EL (cell line): ENCODE results near the gene MCM3.

Experiments
- DNase-seq: peaks from one replicate; pipeline ENCODE4 v3.0.0-alpha.2; 2016

The MCM3 gene

GRCh38 chr6:52245425-52245824 lies 39.1 kb downstream of the MCM3 start:
- no peak for DNase-seq

DNA sequence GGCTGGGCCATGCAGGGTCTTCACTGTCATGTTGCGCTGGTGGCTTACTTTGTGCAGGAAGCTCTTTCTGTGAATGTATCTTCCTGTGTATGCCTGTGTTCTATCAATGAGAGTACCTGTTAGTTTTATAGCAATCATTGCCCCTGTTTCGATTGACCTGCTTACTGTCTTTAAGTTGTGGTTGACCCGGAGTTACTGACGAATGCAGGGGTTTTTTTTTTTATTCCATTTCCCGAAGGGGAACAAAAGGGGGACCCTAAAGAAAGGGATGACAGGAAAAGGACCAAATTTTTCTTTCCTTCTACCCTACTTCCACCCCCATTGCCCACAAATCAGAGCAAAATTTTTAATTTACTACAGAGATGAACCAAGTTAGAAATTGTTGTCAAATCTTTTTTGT lies 40.1 kb downstream of the MCM3 start, which contains the start of gene IL17F:
Gene IL17F (minus strand): TSS at position 101 of the 400 bp plus-strand sequence. CDS start 71 bp downstream, at position 30.
- DNase-seq = no peak

- DNase-seq = no peak
Measured at GRCh38 chr6:52243282-52243893, 41.2 kb downstream of the MCM3 start.

DNA sequence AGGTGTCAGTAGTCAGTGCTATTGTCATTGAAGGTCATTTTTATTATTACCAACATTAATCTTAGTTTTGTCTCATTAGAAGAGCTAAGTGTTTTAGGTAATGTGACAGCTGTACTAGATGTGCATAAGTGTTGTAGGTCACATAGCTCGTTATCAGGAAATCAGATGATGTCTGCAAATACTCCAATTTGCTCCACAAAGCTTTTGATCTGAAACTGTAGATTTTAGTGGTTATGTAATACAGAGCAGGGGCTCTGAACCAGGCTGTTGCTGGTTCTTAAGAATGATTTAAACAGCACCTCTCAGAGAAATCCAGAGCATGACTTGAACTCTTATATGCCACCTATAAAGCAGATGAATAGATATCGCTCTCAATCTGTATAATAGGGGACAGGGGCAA lies 42.7 kb downstream of the MCM3 start:
- no peak for DNase-seq

- peak; percentile 70 for DNase-seq
Measured at GRCh38 chr6:52233975-52234823, 50.3 kb downstream of the MCM3 start.

- DNase-seq = no peak
Measured at GRCh38 chr6:52233005-52233404, 51.5 kb downstream of the MCM3 start.

DNA sequence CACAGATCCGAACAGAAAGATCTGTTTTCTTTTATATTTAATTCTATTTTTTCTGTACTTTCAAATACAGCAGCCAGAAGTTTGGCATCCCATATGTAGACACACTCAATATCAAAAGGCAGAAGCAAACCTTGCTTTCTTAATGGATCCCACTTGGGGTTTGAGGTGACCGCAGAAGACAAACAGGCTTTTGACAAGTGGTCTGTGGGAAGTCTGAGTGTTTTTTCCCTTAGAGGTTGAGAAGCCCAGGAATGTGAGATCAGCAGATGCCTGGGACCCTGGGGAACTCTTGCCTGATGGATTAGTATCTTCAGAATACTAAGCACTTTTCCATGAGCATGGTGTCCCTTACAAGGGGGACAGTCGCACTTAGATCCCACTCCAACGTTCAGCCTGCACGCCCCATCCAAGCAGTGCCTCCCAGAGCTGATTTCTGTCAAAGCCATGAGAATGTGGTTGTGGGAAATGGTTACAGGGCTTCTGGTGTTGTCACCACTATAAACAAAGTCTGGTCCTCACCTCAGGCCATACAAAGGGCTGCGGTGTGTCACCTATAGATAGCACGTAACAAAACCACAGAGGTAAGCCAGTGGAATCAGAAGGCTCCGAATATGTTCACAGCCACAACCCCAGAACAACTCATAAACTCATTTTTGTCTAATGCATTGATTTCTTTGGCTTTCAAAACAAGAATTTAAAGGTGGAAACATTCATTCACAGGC lies 53.0 kb downstream of the MCM3 start:
- DNase-seq = no peak

GRCh38 chr6:52230685-52231084 lies 53.9 kb downstream of the MCM3 start:
- DNase-seq = no peak

- no peak for DNase-seq
Measured at GRCh38 chr6:52227495-52227894, 57.0 kb downstream of the MCM3 start.

- DNase-seq = no peak
Measured at GRCh38 chr6:52221302-52221701, 63.2 kb downstream of the MCM3 start.

DNA sequence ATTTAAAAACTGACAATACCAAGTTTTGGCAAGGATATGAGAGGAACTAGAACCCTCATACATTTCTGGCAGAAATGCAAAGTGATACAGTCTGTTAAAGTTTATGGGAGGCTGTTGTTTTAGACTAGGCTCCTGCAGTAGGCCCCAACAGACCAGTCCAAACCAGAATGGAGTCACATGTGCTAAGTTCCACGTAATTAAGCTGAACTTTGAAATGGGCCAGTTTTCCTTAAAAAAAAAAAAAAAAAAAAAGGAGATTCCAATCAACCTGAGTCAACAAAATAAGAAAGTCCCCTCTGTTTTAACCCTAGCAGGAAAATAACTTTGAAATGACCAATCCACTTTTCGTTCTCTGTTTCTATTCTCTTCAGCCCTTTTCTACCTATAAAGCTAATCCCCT lies 66.8 kb downstream of the MCM3 start:
- no peak for DNase-seq

GRCh38 chr6:52216932-52217575 lies 67.5 kb downstream of the MCM3 start:
- DNase-seq = no peak

- DNase-seq = no peak
Measured at GRCh38 chr6:52215787-52216186, 68.8 kb downstream of the MCM3 start.
